T-cell (primary cell): ENCODE results near the gene TAF4B. TPM values are rescaled to one million over a fixed set of nuclear protein-coding genes. Genes with fewer than 3 reads are reported as not detected.
"Not testable (repeated sequence)": the region's sequence is repeated elsewhere in the genome, so short reads cannot be mapped to it uniquely, and the experiment has no call there.

Experiments
- ATAC-seq, 4 experiments: fragments of 200-7000 bp in 3 of 4; fragments of 150-1000 bp in 1 of 4; cut with Tn5 transposase; replicated peaks in 1 of 4; 1 replicate in 3 of 4; 2 replicates in 1 of 4; pipeline ENCODE4 v1.10.0; 2021; ENCODE audit warnings: moderate library complexity in 3 of 4, mild to moderate bottlenecking in 2 of 4, moderate number of reproducible peaks in 1 of 4
- CTCF ChIA-PET, 2 donors: fragments of 300-600 bp; sonication (Branson Sonifier 250); formaldehyde crosslinking; loops; one replicate each; lab custom pipeline; 2022; ENCODE audit warnings: antibody characterized with exemption in 2 of 2; lab: Charles Lee
- POLR2A ChIA-PET, 2 donors: fragments of 300-600 bp; sonication (Branson Sonifier 250); formaldehyde crosslinking; loops; one replicate each; lab custom pipeline; 2022; ENCODE audit warnings: antibody characterized with exemption in 2 of 2; lab: Charles Lee
- DNase-seq, 35 experiments: peaks; one replicate each; pipeline versions ENCODE4 v3.0.0 to v3.0.0-alpha.2; 2013 to 2023
- H3K27ac ChIP-seq: one replicate; pipeline ENCODE4 v1.5.1; 2013; ENCODE audit warnings: low read length
- H3K27me3 ChIP-seq, 2 experiments: replicated peaks in 1 of 2; 1 replicate in 1 of 2; 2 replicates in 1 of 2; pipeline versions ENCODE4 v1.6.1 to v1.7.0; 2013; ENCODE audit warnings: low read length in 1 of 2, mixed read lengths in 1 of 2; ENCODE audit not compliant: control insufficient read depth in 2 of 2, insufficient read depth in 2 of 2; ENCODE audit errors: extremely low read depth in 1 of 2
- H3K36me3 ChIP-seq, 2 donors: 1 replicate in 1 of 2; 2 replicates in 1 of 2; pipeline versions ENCODE4 v1.6.1 to v1.7.0; 2013; ENCODE audit warnings: low read length in 1 of 2; ENCODE audit not compliant: control insufficient read depth in 2 of 2, insufficient read depth in 1 of 2; ENCODE audit errors: extremely low read depth in 1 of 2
- H3K4me1 ChIP-seq, 2 experiments: 1 replicate in 1 of 2; 2 replicates in 1 of 2; pipeline versions ENCODE4 v1.6.1 to v1.7.0; 2013; ENCODE audit warnings: low read length in 2 of 2, mixed read lengths in 1 of 2; ENCODE audit not compliant: insufficient read depth in 2 of 2, control insufficient read depth in 1 of 2; ENCODE audit errors: extremely low read depth in 1 of 2
- H3K4me3 ChIP-seq, 2 donors: 1 replicate in 1 of 2; 2 replicates in 1 of 2; pipeline versions ENCODE4 v1.5.1 to v1.7.0; 2013; ENCODE audit warnings: mild to moderate bottlenecking in 2 of 2, low read length in 1 of 2, moderate library complexity in 1 of 2; ENCODE audit not compliant: control insufficient read depth in 1 of 2; ENCODE audit errors: extremely low read depth in 1 of 2
- H3K9me3 ChIP-seq: 2 replicates; pipeline ENCODE4 v1.7.0; 2013
- H3K27ac Mint-ChIP-seq, 2 donors: one replicate each; pipeline ENCODE4 v1.8.0; 2020 to 2021; ENCODE audit warnings: mild to moderate bottlenecking in 2 of 2, mixed read lengths in 2 of 2
- H3K27me3 Mint-ChIP-seq, 2 donors: one replicate each; pipeline ENCODE4 v1.8.0; 2021 to 2022; ENCODE audit warnings: mixed read lengths in 2 of 2
- H3K36me3 Mint-ChIP-seq: one replicate; pipeline ENCODE4 v1.8.0; 2021; ENCODE audit warnings: mixed read lengths
- H3K4me1 Mint-ChIP-seq, 3 donors: one replicate each; pipeline ENCODE4 v1.8.0; 2020 to 2022; ENCODE audit warnings: mixed read lengths in 3 of 3, mild to moderate bottlenecking in 1 of 3
- H3K4me3 Mint-ChIP-seq, 3 donors: one replicate each; pipeline ENCODE4 v1.8.0; 2020 to 2022; ENCODE audit warnings: mild to moderate bottlenecking in 3 of 3, mixed read lengths in 3 of 3, moderate library complexity in 3 of 3
- H3K9me3 Mint-ChIP-seq, 3 donors: one replicate each; pipeline ENCODE4 v1.8.0; 2020 to 2022; ENCODE audit warnings: mixed read lengths in 3 of 3
- WGBS: methylation state at CpG from one replicate; pipeline ENCODE4 v1.1.5; 2013; ENCODE audit warnings: missing lambda C conversion rate; ENCODE audit not compliant: insufficient coverage; 5-methylcytosine and 5-hydroxymethylcytosine counted together
- total RNA-seq, 35 experiments: library from RNA in 6 of 35; stranded (reverse) in 6 of 35; fragments of 120-200 nt in 1 of 35; gene quantifications; one replicate each; pipeline versions ENCODE4 v1.2.1 to v1.2.4 and lab custom pipeline; 2013 to 2026

Gene TAF4B
- total RNA-seq, 5 donors from 2014 or later (not counting 1 experiment from before 2014, with no cell fraction given) = 9.9 to 17.1 (median 13.2) TPM

- ChIA-PET POLR2A (interaction anchor here in 1 of 2 donors (0.9 kb wide), 1 partner anchor 18 kb away, joined by 3 read pairs; no protein-coding TSS in a partner anchor), CTCF (no interaction called here)
- no peak for DNase-seq
- Mint-ChIP-seq H3K9me3 (peaks cover 0 to 4% (median 0%) of the 10 kb centered on the region in 3 donors), H3K36me3 (no peaks in the 10 kb centered on the region), H3K4me3 (peak overlapping the region in 1 of 3 donors; percentile 33), H3K27ac (no peak overlapping the region), H3K27me3 (no peaks in the 10 kb centered on the region), H3K4me1 (peaks cover 23 to 30% (median 27%) of the 10 kb centered on the region in 3 donors)
- H3K27me3 ChIP-seq = no peaks in the 10 kb centered on the region
- no CpG with 5 or more reads among the region's 1 CpG for WGBS
- H3K4me3 ChIP-seq = no peak overlapping the region
- peaks cover 2 to 9% of the 10 kb centered on the region in 2 experiments for H3K4me1 ChIP-seq
- no peak overlapping the region for H3K27ac ChIP-seq
- no peaks in the 10 kb centered on the region for H3K36me3 ChIP-seq
- ATAC-seq = no peak
- H3K9me3 ChIP-seq = no peaks in the 10 kb centered on the region
Observed at GRCh38 chr18:26192233-26192632, 34.0 kb upstream of the TAF4B start.

- ChIA-PET CTCF (no interaction called here), POLR2A (no interaction called here)
- Histone ChIP-seq H3K27me3 (no peaks in the 10 kb centered on the region), H3K36me3 (no peaks in the 10 kb centered on the region), H3K4me3 (no peak overlapping the region), H3K4me1 (no peaks in the 10 kb centered on the region), H3K27ac (no peak overlapping the region), H3K9me3 (no peaks in the 10 kb centered on the region)
- H3K27ac Mint-ChIP-seq = no peak overlapping the region
- H3K36me3 Mint-ChIP-seq = no peaks in the 10 kb centered on the region
- WGBS = 80% methylated on average over 1 of the region's 3 CpGs
- ATAC-seq = no peak
- no peaks in the 10 kb centered on the region for H3K9me3 Mint-ChIP-seq
- no peak overlapping the region for H3K4me3 Mint-ChIP-seq
- peaks cover 4 to 5% (median 4%) of the 10 kb centered on the region in 3 donors for H3K4me1 Mint-ChIP-seq
- no peak for DNase-seq
- no peaks in the 10 kb centered on the region for H3K27me3 Mint-ChIP-seq
Observed at GRCh38 chr18:26196605-26197004, 29.6 kb upstream of the TAF4B start.

GRCh38 chr18:26202001-26202400 lies 24.2 kb upstream of the TAF4B start:
- DNase-seq, H3K27ac Mint-ChIP-seq, H3K4me3 Mint-ChIP-seq, H3K36me3 ChIP-seq, H3K9me3 ChIP-seq, H3K36me3 Mint-ChIP-seq, H3K27ac ChIP-seq, H3K4me1 ChIP-seq, H3K27me3 Mint-ChIP-seq, H3K4me3 ChIP-seq, ATAC-seq, POLR2A ChIA-PET, H3K27me3 ChIP-seq, H3K9me3 Mint-ChIP-seq, CTCF ChIA-PET: not testable (repeated sequence)
- WGBS = 80% methylated on average over 1 of the region's 9 CpGs
- H3K4me1 Mint-ChIP-seq = peaks cover 0 to 12% (median 0%) of the 10 kb centered on the region in 3 donors

- no peak overlapping the region for H3K27ac Mint-ChIP-seq
- H3K4me1 Mint-ChIP-seq = peaks cover 0 to 13% (median 5%) of the 10 kb centered on the region in 3 donors
- Histone ChIP-seq H3K4me3 (no peak overlapping the region), H3K27me3 (no peaks in the 10 kb centered on the region), H3K27ac (no peak overlapping the region), H3K36me3 (no peaks in the 10 kb centered on the region), H3K4me1 (no peaks in the 10 kb centered on the region), H3K9me3 (no peaks in the 10 kb centered on the region)
- no peaks in the 10 kb centered on the region for H3K36me3 Mint-ChIP-seq
- H3K27me3 Mint-ChIP-seq = peaks cover 0 to 3% of the 10 kb centered on the region in 2 donors
- WGBS = no CpG with 5 or more reads among the region's 1 CpG
- ChIA-PET POLR2A (no interaction called here), CTCF (no interaction called here)
- no peak overlapping the region for H3K4me3 Mint-ChIP-seq
- H3K9me3 Mint-ChIP-seq = no peaks in the 10 kb centered on the region
- DNase-seq (no peak), ATAC-seq (no peak)
Observed at GRCh38 chr18:26205318-26205717, 20.9 kb upstream of the TAF4B start.

- no peaks in the 10 kb centered on the region for H3K36me3 Mint-ChIP-seq
- Histone ChIP-seq H3K36me3 (no peaks in the 10 kb centered on the region), H3K27me3 (no peaks in the 10 kb centered on the region), H3K4me1 (no peaks in the 10 kb centered on the region), H3K9me3 (no peaks in the 10 kb centered on the region), H3K4me3 (no peak overlapping the region), H3K27ac (no peak overlapping the region)
- POLR2A ChIA-PET = interaction anchor here in 1 of 2 donors (0.6 kb wide), 1 partner anchor 29 kb away, joined by 3 read pairs; no protein-coding TSS in a partner anchor
- H3K9me3 Mint-ChIP-seq = no peaks in the 10 kb centered on the region
- no peak overlapping the region for H3K27ac Mint-ChIP-seq
- ATAC-seq (no peak), DNase-seq (no peak)
- 100% methylated on average over 1 of the region's 2 CpGs for WGBS
- no peak overlapping the region for H3K4me3 Mint-ChIP-seq
- H3K4me1 Mint-ChIP-seq = peaks cover 0 to 13% (median 6%) of the 10 kb centered on the region in 3 donors
- CTCF ChIA-PET = no interaction called here
- H3K27me3 Mint-ChIP-seq = peaks cover 0 to 3% of the 10 kb centered on the region in 2 donors
Observed at GRCh38 chr18:26206488-26206887, 19.8 kb upstream of the TAF4B start.

DNA sequence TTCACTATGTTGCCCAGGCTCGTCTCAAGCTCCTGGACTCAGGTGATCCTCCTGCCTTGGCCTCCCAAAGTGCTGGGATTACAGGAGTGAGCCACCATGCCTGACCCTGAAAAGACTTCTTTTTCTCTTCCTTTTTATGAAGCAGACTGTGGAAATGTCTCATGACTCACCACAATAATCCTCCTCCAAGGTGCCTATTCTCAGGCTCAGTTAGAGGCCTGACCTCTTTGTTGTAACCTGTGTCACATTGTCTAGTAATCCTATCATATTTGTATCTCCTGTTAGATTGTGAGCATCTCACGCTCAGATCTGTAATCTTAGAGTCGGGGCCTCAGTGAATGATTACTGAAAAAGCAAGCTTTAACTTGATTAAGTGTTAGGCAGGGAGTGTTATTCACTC lies 18.3 kb upstream of the TAF4B start:
- 85% methylated on average over 3 of the region's 3 CpGs for WGBS
- H3K4me3 ChIP-seq = no peak overlapping the region
- H3K36me3 ChIP-seq = no peaks in the 10 kb centered on the region
- no peaks in the 10 kb centered on the region for H3K4me1 ChIP-seq
- no peaks in the 10 kb centered on the region for H3K9me3 ChIP-seq
- Mint-ChIP-seq H3K27ac (no peak overlapping the region), H3K4me3 (no peak overlapping the region), H3K27me3 (peaks cover 0 to 3% of the 10 kb centered on the region in 2 donors), H3K36me3 (no peaks in the 10 kb centered on the region), H3K9me3 (no peaks in the 10 kb centered on the region), H3K4me1 (peaks cover 0 to 18% (median 6%) of the 10 kb centered on the region in 3 donors)
- no peak for DNase-seq
- ChIA-PET POLR2A (interaction anchor here in 1 of 2 donors (0.7 kb wide), 1 partner anchor 93 kb away, joined by 4 read pairs; no protein-coding TSS in a partner anchor), CTCF (no interaction called here)
- ATAC-seq = no peak
- H3K27ac ChIP-seq = no peak overlapping the region
- no peaks in the 10 kb centered on the region for H3K27me3 ChIP-seq
